Erythroblast (primary cell): ENCODE data around the gene ETFBKMT.

Experiments
- GATA1 ChIP-seq: IDR thresholded peaks from 2 replicates; pipeline ENCODE4 v1.6.1; 2011; ENCODE audit warnings: low read depth, mild to moderate bottlenecking, control low read depth, low read length, moderate library complexity
- POLR2A ChIP-seq: IDR thresholded peaks from 2 replicates; pipeline ENCODE4 v1.6.1; 2011; ENCODE audit warnings: mild to moderate bottlenecking, low read length

DNA sequence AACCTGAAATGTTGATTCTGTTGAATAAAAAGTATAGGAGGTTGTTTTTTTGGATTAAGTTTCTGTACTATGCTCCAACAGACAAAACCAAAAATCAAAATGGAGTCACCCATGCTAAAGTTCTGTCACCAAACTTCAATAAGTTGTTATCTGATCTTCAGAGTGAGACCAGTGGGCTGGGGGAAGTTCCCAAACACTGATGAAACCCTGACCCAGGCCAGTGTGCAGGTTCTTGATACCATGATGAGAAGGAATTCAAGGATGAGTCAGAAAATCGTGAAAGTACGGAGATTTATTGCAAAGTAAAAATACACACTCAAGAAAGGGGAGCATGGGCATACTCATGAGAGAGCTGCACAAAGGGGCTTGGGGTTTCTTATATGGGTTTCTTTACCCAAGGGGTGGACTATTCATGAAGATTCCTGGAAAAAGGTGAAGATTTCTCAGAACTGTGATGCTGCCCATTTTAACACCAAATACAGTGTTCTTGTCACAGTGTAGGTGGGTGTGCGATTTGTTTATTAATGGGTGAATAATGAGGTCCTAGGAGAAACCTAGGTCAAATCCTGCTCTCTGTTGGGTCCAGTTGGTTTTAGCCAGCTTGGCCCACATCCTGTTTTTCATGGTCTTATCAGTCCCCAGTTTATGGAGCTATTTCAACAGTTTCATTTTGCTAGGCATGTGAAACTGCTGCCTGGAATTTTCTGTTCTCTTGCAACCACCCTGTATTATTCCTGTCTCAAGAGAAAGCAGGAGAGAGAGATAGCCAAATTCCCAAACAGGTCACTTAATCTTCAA, 41.1 kb upstream of the ETFBKMT start:
- TF ChIP-seq POLR2A: no peak
- no peak for TF ChIP-seq GATA1
